GM10266 (cell line): ENCODE measurements around the gene CSNK2A2.

Experiments
- DNase-seq: peaks from one replicate; pipeline ENCODE4 v3.0.0; 2012; ENCODE audit errors: extremely low spot score
- TF ChIP-seq, protein P1 (sequence below): IDR thresholded peaks from 2 replicates; pipeline ENCODE4 v1.5.1; 2012; ENCODE audit warnings: mild to moderate bottlenecking, low read depth; ENCODE audit not compliant: control insufficient read depth, insufficient read depth; ENCODE audit errors: missing control alignments

Gene CSNK2A2

DNA sequence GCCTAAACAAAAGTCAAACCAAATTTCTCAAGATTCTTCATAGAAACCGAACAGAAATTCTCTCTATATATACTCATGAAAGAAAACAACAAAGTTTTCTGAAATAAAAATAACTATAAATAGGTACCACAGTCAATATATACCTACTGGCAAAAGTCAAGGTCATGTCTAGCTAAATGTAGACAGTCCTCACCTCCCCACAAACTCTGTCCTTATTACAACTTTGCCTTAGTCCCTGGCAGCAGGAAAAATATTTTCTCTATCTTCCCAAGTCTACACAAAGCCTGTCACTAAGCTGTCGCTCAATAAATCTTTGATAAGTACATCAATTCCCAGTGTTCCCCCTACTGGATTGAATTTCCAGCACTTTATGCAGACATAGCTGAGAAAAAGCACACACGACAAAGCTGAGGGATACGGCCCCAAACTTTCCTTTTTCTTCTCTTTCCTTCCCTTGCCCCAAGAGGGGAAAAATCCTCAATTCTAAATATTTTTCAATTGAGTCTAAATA lies 71.4 kb downstream of the CSNK2A2 start:
- DNase-seq, result no peak
- TF ChIP-seq, protein P1, sequence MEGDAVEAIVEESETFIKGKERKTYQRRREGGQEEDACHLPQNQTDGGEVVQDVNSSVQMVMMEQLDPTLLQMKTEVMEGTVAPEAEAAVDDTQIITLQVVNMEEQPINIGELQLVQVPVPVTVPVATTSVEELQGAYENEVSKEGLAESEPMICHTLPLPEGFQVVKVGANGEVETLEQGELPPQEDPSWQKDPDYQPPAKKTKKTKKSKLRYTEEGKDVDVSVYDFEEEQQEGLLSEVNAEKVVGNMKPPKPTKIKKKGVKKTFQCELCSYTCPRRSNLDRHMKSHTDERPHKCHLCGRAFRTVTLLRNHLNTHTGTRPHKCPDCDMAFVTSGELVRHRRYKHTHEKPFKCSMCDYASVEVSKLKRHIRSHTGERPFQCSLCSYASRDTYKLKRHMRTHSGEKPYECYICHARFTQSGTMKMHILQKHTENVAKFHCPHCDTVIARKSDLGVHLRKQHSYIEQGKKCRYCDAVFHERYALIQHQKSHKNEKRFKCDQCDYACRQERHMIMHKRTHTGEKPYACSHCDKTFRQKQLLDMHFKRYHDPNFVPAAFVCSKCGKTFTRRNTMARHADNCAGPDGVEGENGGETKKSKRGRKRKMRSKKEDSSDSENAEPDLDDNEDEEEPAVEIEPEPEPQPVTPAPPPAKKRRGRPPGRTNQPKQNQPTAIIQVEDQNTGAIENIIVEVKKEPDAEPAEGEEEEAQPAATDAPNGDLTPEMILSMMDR, result no peak

DNA sequence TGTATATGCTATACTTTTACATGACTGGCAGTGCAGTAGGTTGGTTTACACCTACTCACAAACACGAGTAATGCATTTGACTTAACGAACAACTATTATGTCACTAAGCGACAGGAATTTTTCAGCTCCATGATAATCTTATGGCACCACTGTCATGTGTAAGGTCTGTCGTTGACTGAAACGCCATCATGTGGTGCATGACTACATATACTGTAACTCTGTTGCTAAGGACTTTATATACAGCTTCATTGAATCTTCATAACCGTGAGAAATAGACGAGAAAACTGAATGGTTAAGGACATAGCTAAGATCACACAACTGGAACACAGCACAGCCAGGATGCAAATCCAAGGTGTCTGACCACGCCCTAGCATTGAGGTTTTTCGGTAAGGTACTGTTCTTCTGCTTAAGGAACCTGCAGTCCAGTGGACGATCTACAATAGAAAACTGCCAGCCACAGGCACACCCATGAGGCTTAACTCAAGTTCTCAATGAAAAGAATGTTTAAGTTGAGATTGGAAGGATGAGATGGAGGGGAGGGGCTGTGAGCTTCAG lies 72.0 kb downstream of the CSNK2A2 start:
- DNase-seq, result no peak

DNA sequence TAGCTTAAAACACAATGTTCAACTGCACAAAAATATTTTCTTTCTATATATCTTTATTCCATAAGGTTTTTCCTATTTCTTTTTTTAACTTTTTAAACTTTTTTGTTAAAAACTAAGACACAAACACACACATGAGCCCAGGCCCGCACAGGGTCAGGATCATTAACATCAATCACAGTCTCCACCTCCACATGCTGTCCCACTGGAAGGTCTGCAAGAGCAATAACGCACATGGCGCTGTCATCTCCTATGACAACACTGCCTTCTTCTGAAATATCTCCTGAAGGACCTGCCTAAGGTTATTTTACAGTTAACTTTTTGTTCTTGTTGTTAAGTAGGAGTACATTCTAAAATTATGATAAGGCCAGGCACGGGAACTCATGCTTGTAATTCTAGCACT lies 72.9 kb downstream of the CSNK2A2 start:
- no peak for DNase-seq
- TF ChIP-seq, protein P1, result no peak

More for the DNA sequence above, 72.0 kb downstream of the CSNK2A2 start:
- TF ChIP-seq, protein P1, result no peak

DNA sequence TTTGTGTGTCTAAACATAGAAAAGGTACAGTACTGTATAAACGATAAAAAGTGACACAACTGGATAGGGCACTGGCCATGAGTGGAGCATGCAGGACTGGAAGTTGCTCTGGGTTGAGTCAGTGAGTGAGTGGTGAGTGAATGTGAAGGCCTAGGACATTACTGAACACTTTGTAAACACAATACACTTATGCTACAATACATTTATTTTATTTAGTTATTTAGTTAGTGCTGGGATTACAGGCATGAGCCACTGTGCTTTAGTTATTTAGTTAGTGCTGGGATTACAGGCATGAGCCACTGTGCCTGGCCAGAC lies 73.3 kb downstream of the CSNK2A2 start:
- no peak for DNase-seq
- TF ChIP-seq, protein P1, result no peak

DNA sequence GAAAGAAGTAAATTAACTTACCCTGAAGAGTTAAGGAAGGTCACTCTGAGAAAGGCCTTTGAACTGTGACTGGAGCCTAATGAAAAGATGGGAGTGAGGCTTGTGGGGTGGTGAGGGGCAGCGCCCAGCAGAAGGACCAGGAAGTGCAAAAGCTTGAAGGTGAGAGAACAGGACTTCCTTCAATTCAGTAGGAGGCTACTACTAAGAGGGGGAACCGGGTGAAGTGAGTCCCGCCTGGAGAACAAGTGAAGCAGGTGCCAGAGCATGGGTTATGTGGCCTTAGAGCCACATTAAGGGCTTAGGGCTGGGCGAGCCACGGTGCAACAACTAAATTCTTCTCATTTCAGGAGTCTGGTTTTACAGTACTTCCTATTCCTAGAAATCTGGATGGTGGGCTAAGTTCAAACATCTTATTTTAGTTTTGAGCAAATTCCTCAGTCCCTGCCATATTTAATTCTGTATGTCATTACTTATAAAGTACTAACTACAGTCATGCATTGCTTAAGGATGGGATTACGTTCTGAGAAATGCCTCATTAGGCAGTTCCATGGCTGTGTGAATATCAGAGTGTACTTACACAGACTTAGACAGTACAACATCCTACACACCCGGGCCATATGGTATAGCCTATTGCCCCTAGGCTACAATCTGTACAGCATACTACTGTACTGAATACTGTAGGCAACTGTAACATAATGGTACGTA lies 73.9 kb downstream of the CSNK2A2 start:
- no peak for DNase-seq
- TF ChIP-seq, protein P1, result no peak

DNA sequence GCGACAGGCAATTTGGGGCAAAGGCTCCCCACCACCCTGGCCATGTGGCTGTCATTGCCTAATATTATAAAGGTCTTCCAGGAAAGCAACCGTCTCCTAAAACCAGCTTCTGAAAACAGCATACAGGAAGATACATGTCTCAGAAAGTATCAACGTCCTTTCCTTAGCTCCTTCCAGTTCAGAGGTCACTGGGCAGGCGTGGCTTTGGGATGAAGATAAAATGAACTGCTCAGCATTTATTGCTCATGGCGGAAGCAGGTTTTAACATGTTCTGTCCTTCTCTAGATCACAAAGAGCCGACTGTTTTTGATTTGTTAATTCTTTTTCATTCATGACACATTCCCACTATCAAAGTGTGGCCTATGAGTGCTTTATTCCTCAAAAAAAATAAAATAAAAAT lies 76.8 kb downstream of the CSNK2A2 start:
- DNase-seq, result no peak
- TF ChIP-seq, protein P1, result no peak

GRCh38 chr16:58120234-58120633 lies 77.7 kb downstream of the CSNK2A2 start:
- no peak for DNase-seq
- TF ChIP-seq, protein P1, result no peak
